Ecto neural progenitor cell (in vitro differentiated cells): ENCODE measurements around the gene CDC6.

Experiments
- DNase-seq: peaks from one replicate; pipeline ENCODE4 v3.0.0-alpha.2; 2018; ENCODE audit warnings: low spot score

The CDC6 gene

DNA sequence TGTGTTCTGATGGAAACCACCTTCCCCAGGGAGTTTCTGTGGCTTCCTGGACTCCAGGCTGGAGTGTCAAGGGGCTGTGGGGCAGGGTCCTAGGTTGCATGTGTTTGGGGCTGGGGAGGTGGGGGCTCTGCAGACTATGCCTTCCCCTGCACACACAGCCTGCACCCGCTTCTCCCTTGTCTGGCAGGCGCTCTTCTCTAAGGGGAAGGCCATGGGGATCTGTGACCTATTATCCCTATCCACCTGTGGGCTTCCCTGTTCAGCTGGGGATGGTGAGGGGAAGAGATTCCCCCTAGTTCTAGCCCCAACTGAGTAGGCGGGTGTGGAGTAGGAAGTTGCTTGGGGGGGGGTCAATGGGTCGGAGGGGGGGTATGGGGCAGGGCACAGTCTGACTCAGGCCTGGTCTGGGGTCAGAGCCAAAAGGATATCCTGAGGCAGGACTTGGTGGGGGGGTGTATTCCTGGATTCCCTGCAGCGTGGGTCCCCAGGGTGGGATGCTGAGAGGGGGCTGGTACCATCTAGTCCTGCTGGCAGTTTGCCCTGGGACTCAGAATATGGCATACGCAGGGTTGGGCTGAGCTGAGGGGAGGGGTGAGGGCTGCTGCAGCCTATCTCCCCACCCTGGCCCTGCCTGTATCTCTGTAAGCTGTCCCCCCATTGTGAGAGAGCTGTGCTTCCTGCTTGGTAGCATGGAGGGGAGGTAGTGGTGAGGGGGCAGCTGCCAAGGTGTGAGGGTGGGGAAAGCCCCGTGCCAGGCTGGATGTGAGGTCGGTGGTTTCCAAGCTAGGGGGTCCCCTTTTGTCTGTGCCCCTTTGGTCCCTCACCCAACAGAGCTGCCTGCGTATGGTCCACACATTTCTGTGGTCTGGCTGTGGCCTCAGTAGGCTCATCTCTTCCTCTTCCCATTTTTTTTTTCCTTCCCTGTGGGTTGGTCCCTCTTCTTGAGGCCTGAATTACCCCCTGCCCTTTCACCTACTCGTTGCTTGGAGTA is 36.0 kb downstream of the CDC6 start:
- DNase-seq, result no peak

DNA sequence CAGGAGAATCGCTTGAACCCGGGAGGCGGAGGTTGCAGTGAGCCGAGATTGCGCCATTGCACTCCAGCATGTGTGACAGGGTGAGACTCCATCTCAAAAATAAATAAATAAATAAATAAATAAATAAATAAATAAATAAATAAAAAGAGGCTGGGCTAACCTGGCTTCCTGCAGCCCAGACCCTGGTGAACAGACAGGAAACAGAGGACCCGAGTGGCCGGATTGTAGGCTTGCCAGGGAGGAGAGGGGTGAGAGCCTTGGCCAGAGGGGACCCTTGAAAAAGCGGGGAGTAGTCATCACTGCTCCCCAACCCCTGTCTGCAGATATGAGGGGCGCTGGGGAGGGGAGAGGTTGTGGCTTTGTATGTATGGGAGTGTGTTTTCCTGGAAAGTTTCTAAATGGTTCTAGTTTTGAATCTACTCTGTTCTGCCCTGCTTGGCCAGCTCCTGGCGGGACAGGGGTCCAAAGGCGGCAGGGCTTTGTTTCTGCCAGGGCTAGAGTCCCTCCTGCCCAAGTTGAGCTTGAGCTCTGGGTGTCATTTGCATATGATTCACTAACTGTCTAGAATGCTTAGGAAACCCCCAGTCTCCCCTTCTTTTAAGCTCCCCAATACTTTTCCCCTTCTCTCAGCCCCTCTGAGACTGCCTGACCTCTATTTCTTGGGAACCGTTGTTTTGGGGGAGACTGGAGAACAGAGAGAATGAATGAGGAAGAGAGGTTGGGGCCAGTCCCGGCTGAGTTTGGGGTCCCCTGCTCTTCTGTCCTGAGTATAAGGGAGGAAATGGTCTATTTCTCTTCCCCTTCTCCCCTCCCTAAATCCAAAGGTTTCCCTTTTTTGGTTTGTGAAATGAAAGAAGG is 37.7 kb downstream of the CDC6 start:
- no peak for DNase-seq

DNA sequence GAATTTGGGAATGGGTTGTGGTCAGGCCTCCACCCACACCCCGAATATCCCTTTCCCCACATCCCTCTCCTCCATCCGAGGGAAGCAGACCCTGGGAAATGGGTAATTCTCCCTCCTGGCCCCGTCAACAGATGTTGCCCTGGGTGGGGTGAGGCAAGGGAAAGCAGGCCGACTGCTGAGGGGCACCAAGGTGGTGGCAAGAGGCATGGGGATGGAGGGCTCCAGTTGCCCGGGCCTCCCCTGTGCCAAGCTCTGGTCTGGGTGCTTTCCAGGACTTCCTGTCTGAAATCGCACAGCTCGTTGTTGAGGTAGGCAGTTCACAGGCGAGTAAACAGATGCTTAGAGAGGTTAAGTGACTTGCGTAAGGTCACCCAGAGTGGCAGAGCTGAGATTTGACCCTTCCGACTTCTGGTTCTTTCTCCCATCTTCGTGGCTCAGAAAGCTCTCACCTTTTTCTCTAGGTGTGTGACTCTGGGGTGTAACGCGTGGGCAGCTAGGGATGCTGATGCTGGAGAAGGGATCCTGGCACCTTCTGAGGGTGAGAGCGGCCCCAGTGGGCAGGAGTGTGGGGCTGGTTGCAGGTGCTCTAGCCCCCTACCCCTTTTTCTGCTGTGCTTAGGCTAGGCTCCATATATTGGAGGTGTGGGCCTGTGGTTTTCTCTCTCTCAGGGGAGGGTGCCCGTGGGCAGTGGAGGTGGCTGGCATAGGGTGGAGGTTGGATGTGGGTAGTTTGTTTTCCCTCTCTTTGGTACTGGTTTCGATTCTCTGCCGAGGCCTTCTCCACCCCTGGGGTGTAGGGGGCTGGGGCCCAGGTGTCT is 38.5 kb downstream of the CDC6 start:
- DNase-seq, result no peak

DNA sequence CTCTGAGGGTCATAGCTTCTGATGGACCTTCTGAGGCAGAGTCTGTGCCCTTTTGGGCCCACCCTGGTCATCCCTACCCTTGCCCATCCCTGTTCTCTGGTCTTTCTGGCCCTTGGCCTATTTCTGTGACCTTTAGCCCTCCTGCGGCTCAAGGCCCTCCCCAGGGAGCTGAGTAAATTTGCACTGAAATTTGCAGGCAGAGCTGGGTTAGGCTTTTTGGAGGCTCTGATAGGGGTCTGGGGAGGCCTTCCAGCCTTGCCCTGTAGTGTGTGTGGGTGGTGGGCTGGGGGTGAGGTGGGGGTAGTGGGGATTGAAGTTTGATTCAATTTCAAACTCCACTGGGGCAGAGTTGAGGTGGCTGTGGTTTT is 39.1 kb downstream of the CDC6 start:
- no peak for DNase-seq

DNA sequence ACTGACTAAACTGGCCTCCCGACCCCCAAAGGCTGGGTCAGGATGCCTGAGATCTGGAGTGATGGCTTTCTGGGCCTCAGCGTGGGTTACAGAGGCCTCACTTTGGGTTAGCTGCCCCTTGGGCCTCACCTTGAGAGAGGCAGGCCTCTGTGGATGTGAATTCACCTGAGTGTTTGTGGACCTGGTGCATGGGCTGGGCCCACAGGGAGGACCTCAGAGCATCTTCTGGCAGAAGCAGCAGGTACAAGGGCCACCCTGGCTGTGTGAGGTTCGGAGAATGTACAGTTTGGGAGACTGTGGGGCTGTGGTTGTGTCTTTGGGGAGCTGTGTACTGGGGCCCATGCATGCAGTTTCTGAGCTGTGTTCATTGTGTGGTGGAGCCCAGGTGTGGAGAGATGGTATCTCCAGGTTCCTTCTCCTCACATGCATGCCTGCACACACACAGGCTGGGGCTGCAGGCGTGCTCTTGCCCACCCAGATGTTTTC is 39.6 kb downstream of the CDC6 start:
- no peak for DNase-seq

DNA sequence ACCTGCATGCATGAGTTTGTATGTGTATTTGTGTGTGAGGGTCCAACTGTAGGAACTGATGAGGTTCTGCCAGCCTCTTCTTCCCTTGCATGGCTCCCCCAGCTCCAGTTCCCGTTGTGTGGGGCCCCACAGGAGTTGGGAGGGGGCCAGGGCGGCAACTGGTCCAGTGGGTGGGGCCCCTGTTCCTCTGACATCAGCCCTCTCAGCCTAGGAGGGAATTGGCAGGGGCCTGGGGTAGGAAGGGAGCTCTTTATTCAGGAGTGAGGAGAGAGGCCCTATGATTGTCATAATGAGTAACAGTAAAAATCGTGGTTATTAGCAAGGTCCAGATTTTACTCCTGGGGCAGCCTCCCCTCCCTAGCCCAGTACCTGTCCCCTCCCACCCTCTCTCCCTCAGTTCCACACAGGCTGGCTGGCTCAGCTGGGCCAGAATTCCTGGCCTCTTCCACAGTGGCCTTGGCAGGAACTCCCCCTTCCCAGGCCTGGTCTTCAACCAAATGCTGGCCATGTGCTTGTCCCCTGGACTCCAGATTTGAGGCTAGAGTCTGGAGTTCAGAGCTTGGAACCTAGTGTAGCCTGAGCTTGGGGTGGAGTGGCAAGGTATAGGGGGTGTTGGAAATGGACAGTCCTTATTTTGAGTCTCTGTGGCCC is 40.2 kb downstream of the CDC6 start:
- DNase-seq, result no peak

DNA sequence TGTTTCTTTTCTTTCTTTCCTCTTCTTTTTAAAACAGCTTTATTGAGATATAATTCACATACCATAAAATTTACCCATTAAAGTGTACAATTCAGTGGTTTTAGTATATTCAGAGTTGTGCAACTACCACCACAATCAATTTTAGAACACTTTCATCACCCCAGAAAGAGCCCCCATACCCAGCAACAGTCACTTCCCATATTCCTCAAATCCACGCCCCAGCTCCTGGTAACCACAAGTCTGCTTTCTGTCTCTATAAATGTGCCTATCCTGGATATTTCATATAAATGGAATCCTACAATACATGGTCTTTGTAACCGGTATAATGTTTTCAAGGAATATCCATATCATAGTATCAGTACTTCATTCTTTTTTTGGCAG is 40.7 kb downstream of the CDC6 start:
- no peak for DNase-seq

DNA sequence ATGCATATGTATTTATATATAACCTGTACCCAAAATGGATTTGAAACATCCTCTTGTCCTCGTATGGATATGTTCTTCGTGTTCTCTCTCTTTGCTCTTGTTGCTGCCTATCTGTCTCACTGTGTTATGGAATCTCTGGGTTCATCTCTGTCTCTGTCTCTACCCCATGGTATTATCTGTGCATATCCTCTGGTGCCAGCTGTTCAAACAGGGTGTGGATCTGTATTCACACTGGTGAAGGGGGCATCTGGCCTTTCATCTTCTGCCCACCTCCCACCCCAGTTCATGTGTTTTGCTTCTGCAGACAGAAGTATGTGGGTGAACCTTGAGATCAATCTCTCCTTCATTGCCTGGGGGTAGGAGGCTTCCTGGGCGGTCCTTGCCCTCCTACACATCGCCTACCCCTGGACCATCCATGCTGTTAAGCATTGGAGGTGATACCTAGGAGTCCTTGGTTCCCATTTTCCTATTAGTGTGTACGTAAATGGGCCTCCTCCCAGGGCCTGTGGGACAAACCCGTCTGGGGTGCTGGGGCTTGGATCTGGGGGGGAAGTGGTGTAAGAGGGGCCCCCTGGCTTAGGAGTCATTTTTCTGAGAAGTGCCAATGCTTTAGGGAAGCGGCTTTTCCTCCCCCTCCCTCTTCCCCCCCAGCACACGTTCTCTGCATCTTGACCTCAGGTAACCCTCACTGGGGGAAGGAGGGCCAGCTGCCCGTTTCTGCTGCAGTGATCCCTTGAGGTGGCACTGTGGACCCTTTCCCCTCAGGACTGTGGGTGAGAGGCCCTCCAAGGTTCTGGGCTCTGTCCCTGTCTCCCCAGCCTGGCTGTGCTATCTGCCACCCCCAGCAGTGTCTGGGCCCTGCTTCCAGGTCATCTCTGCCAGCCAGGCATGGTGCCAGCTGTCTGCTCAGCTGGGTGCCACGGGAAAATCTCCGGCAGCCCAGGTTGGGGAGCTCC is 42.4 kb downstream of the CDC6 start:
- no peak for DNase-seq

DNA sequence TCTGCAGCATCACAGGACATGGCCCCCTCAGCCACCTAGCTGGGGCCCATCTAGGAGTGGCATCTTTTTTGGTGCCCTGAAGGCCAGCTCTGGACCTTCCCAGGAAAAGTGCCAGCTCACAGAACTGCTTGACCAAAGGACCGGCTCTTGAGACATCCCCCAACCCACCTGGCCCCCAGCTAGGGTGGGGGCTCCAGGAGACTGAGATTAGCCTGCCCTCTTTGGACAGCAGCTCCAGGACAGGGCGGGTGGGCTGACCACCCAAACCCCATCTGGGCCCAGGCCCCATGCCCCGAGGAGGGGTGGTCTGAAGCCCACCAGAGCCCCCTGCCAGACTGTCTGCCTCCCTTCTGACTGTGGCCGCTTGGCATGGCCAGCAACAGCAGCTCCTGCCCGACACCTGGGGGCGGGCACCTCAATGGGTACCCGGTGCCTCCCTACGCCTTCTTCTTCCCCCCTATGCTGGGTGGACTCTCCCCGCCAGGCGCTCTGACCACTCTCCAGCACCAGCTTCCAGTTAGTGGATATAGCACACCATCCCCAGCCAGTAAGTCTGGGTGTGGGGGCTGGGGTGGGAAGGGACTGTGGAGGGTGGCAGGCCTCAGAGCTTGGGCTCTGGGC is 43.3 kb downstream of the CDC6 start:
- no peak for DNase-seq

DNA sequence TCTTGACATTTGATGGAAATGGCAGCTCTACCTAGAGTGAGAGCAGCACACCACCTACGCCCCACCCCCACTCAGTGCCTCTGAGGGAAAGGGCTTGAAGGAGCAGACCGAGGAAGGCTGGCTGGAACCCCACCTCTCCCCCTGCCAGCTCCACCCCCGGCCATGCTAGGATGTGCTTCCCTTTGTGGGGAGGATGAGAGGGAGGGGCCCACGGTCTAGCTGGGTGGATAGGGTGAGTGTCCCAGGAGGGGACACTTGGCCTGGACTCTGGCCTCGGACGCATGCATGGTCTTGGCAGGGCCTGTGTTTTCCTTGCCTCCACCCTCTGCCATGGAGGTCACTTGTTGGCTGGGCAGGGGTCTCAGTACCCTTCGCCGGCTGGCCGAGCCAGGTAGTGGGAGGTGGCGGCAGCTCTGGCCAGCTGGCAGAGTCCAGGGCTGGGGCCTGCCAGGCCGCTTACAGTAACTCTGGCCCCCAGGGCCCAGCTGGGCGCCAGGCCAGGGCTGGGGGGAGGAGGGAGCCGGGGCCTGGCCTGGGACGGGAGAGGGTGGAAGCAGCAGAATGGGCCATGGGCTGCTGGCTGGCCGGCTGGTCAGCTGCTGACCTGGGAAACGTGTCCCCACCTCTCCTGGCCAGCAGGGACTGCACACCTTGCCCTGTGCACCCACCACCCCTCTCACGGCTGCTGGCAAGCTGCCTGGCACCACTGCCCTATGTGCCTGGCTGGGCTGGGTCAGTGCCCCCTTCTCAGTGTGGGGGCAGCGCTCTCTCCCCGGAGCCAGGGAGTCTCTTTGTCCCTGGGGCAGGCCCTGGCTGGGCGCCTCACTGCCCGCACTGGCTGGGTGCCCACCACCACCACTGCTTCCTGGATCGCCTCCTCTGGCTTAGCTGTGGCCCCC is 44.3 kb downstream of the CDC6 start:
- DNase-seq, result no peak

DNA sequence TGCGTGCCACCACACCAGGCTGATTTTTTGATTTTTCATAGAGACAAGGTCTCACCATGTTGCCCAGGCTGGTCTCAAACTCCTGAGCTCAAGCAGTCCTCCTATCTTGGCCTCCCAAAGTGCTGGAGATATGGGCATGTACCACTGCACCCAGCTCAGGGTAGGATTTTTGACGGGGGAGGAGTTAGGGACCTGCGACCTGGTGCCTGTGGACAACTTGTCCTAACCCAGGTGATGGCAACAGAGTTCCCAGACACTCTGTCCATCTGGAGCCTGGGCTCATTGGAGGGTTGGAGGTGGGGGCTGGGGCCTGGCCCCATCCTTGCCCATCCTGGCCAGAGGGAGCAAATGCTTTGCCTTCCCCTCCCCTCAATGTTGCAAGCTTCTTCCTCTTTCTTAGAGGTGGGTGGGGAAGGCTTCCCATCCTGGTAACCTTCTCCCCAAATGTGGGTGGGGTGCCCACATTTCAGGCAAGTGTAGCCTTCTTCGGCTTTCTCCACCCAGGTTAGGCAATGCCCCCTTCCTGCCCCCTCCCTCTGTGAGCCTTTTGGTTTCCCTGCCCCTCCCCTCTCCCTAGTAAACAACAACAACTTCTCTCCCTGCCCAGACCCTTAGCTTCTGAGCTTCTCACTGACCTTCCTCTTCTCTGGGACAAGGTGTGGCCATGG is 46.2 kb downstream of the CDC6 start:
- DNase-seq, result no peak

DNA sequence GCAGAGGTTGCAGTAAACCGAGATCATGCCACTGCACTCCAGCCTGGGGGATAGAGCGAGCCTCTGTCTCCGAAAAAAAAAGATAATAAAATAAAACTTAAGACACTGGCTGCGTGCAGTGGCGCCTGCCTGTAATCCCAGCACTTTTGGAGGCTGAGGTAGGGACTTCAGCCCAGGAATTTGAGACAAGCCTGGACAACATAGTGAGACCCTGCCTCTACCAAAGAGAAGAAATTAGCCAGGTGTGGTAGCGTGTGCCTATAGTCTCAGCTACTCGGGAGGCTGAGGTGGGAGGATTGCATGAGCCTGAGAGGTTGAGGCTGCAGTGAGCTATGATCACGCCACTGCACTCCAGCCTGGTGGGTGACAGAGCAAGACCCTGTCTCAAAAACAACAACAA is 47.9 kb downstream of the CDC6 start:
- DNase-seq, result no peak

DNA sequence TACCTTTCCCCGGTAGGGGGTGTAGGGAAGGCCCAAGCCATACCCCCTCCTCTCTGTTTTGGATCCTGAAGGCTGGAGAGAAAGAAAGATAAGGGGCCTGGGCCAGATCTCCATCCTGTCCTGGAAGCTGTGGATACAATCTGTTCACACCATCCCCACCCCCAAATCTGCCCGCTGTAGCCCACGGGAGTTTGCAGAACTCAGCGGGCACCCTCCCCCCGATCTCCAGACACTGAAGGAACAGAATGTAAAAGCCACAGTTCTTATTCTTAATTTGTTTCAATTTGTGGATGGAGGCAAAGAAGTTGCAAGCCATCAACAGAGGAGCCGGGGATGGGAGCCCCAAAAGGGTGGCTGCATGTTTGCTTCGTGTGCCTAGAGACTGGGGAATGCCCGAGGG is 49.7 kb downstream of the CDC6 start:
- no peak for DNase-seq

DNA sequence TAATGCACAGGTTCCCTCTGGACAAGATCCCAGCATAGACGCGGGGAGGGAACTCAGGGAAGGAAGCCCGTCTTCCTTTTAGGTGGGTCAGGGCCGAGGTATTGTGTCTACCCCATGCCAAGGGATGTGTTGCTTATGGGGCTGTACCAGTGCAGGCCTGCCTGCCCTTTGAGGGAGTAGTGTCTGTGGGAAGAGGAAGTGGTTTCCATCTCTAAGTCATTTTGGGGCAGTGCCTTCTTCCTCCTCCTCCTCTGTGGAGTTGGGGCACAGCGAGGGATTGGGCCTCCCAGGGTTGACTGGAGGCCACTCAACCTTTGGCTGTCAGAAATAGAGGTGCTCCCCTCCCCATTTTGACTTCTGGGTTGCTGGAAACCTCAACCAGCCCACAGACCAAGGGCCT is 50.4 kb downstream of the CDC6 start:
- no peak for DNase-seq

DNA sequence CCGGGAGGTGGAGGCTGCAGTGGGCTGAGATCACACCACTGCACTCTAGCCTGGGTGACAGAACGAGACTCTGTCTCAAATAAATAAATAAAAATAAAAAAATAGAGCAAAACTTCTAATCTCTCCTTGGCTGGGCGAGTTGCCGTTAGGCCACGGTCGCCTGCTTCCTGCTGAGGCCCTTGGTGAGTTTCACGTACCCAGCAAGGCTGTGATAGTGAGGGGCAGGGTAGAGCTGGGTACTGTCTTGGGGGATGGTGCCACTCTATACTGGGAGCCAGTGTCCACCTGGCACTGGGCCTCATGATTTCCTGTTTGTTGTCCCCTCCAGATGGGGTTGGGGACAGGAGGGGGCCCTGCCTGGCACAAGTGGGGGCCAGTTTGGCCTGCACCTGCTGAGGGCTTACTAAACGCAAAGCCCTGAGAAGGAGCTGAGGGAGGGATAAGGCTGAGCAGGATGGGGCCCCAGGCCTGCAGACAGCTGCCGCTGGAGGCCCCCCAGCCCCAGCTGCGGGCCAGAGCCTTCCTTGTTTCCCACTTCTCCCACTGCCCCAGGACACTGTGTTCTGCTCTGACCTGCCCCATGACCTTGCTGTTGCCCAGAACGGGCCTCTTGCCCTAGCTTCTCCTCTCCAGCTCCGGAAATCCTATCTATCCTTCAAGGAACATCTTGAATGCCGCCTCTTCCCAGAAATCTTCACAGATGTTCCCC is 51.4 kb downstream of the CDC6 start:
- DNase-seq, result no peak

DNA sequence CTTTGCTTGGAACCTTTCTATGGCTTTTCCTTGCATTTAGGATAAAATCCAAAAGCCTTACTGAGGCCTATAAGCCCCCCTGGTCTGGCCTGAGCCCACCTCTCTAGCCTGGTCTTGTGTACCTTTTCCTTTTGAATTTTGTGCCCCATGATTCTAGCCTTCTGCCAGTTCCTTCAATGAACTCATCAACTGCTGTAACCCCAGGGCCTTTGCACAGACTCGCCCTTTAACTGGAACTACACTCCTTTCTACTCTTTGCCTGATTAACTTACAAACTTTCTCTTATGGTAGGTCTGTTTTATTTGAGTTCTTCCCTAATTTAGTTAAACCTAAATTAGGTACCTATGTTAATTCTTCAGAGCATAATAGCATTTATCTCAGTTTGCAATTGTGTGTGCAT is 52.6 kb downstream of the CDC6 start:
- DNase-seq, result no peak
